Body of pancreas (tissue), 4 donors: Measurements from ENCODE around the gene OR4E2. TPM values are rescaled to one million over a fixed set of nuclear protein-coding genes. Genes with fewer than 3 reads are reported as not detected.

Source experiments
- ATAC-seq: fragments of 150-250 bp; one replicate; pipeline ENCODE4 v1.9.1; 2016
- DNase-seq, 4 donors: peaks; one replicate each; pipeline ENCODE4 v3.0.0-alpha.2; 2019
- H3K27ac ChIP-seq, 4 donors: fragments of 200-600 bp; sonication (generic); 1 replicate in 3 of 4; 2 replicates in 1 of 4; pipeline versions ENCODE4 v1.5.1 to v1.6.1; 2016 to 2019; ENCODE audit warnings: mild to moderate bottlenecking in 1 of 4, mixed read lengths in 1 of 4, moderate library complexity in 1 of 4
- H3K27me3 ChIP-seq, 2 donors: fragments of 200-600 bp; sonication (generic); one replicate each; pipeline ENCODE4 v1.6.0; 2016; ENCODE audit warnings: mild to moderate bottlenecking in 1 of 2
- H3K36me3 ChIP-seq, 2 donors: fragments of 200-600 bp; sonication (generic); replicated peaks in 1 of 2; 2 replicates each; pipeline ENCODE4 v1.5.1; 2016; ENCODE audit warnings: low read depth in 2 of 2; ENCODE audit not compliant: insufficient read depth in 1 of 2
- H3K4me1 ChIP-seq: fragments of 200-600 bp; sonication (generic); one replicate; pipeline ENCODE4 v1.6.0; 2016
- H3K4me3 ChIP-seq, 2 donors: fragments of 200-600 bp; sonication (generic); 1 replicate in 1 of 2; 2 replicates in 1 of 2; pipeline ENCODE4 v1.5.1; 2016 to 2019
- H3K9me3 ChIP-seq, 3 donors: fragments of 200-600 bp; sonication (generic); 1 replicate in 2 of 3; 2 replicates in 1 of 3; pipeline ENCODE4 v1.5.1; 2016
- POLR2A ChIP-seq, 3 donors: fragments of 450-650 bp; IDR thresholded peaks; one replicate each; pipeline ENCODE4 v1.6.1; 2016; ENCODE audit warnings: antibody characterized with exemption in 3 of 3, mild to moderate bottlenecking in 2 of 3
- WGBS, 2 donors: methylation state at CpG; one replicate each; pipeline ENCODE4 v1.1.5; 2017; 5-methylcytosine and 5-hydroxymethylcytosine counted together
- intact Hi-C: fragments of 100-400 bp; cut with DNase I; formaldehyde crosslinking; loops from one replicate; pipeline ENCODE4 v1.15.1; 2023
- total RNA-seq, 2 donors: library from RNA; depleted of rRNA; stranded (reverse); fragments of >200 nt; gene quantifications; one replicate each; pipeline ENCODE4 v1.1.0, GENCODE V29; 2016
- TF ChIP-seq, protein P1 (sequence below), 7 experiments: fragments of 450-650 bp in 4 of 7; fragments of 200-600 bp in 3 of 7; sonication (generic) in 3 of 7; IDR thresholded peaks; one replicate each; pipeline ENCODE4 v1.5.1; 2016 to 2019; ENCODE audit warnings: antibody characterized with exemption in 7 of 7

Gene OR4E2
- total RNA-seq, 2 donors from 2014 or later: not detected

DNA sequence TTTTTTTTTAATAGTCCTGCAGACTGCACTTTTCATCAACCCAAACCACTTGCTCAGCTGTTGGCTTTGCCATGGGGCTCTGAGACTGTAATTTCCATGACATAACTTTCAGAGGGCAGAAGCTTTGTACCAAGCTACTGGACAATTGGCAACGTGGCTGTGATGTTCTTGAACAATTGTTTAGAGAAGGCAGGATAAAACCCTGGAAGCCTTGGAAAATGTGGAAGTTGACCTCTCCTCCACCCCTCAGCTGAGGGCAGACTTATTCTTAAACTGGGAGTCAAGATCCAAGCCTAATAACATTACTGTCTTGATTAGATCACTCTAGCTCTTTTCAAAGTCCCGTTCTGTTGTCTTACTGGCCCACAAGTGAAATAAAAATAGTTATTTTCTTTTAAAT lies 17.7 kb downstream of the OR4E2 start:
- no peaks in the 10 kb centered on the region for H3K36me3 ChIP-seq
- intact Hi-C loops: no loop called here
- TF ChIP-seq POLR2A (IDR thresholded peaks at IDR 0.05): no peak
- TF ChIP-seq, protein P1, sequence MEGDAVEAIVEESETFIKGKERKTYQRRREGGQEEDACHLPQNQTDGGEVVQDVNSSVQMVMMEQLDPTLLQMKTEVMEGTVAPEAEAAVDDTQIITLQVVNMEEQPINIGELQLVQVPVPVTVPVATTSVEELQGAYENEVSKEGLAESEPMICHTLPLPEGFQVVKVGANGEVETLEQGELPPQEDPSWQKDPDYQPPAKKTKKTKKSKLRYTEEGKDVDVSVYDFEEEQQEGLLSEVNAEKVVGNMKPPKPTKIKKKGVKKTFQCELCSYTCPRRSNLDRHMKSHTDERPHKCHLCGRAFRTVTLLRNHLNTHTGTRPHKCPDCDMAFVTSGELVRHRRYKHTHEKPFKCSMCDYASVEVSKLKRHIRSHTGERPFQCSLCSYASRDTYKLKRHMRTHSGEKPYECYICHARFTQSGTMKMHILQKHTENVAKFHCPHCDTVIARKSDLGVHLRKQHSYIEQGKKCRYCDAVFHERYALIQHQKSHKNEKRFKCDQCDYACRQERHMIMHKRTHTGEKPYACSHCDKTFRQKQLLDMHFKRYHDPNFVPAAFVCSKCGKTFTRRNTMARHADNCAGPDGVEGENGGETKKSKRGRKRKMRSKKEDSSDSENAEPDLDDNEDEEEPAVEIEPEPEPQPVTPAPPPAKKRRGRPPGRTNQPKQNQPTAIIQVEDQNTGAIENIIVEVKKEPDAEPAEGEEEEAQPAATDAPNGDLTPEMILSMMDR (IDR thresholded peaks at IDR 0.05): no peak
- 22 to 31% methylated on average over 2 of the region's 2 CpGs for WGBS, 2 donors
- ATAC-seq (no peak), DNase-seq (no peak)
- no peaks in the 10 kb centered on the region for H3K27me3 ChIP-seq
- H3K4me3 ChIP-seq: no peak overlapping the region
- H3K4me1 ChIP-seq: no peaks in the 10 kb centered on the region
- H3K9me3 ChIP-seq: no peaks in the 10 kb centered on the region
- no peak overlapping the region for H3K27ac ChIP-seq

DNA sequence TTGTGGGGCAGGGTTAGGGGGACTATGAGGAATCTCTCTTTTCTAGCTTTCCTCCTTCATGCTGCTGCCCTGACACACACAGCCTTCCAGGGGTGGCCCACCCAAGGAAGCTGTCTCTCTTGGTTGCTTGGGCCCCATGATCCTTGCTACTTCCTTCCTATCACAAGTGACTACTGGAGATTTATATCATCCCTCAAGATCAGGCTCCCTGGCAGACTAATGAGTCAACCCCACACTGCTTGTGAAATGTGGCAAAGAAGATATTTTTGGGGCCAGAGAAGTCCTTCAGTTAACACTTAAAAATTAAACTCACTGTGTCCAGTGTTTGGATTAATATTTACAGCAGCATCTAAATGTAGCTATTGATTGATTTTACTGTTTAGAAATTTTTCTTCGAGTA lies 18.5 kb downstream of the OR4E2 start:
- H3K4me1 ChIP-seq: no peaks in the 10 kb centered on the region
- TF ChIP-seq, protein P1 (IDR thresholded peaks at IDR 0.05): no peak
- TF ChIP-seq POLR2A (IDR thresholded peaks at IDR 0.05): no peak
- no peaks in the 10 kb centered on the region for H3K36me3 ChIP-seq
- H3K9me3 ChIP-seq: no peaks in the 10 kb centered on the region
- DNase-seq: no peak
- no peak overlapping the region for H3K27ac ChIP-seq
- WGBS, 2 donors: 42 to 61% methylated on average over 1 of the region's 1 CpG
- no peaks in the 10 kb centered on the region for H3K27me3 ChIP-seq
- ATAC-seq: no peak
- no peak overlapping the region for H3K4me3 ChIP-seq
- intact Hi-C loops: no loop called here

DNA sequence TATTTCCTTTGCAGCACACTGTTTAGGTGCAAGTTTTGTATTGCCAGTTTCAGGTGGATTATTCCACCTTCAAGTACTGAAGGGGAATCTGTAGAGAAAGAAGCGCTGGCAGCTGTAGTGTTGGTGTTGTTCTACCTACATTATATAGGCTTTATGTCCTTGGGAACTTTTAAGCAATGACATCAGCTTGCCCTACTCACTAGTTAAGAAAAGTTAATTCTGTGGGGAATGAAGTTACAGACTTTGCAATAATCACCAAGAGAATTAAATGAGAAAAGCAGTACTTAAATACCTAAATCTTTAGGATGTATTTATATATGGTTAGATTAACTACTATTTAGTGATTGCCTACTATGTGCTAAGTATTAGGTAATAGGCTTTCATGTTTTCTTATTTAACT lies 20.1 kb downstream of the OR4E2 start, which contains the start of gene OR4E1:
TSS of gene OR4E1 (minus strand) at position 101 of the 400 bp plus-strand sequence. CDS start 2,883 bp downstream, outside the sequence.
- H3K4me3 ChIP-seq: no peak within 1 kb of the TSS
- DNase-seq (no peak), ATAC-seq (no peak)
- no peaks in the 10 kb centered on the region for H3K36me3 ChIP-seq
- intact Hi-C loops: no loop called here
- H3K27ac ChIP-seq: no peak within 1 kb of the TSS
- WGBS, 2 donors: 92 to 100% methylated on average over 1 of the region's 1 CpG
- H3K9me3 ChIP-seq: no peaks in the 10 kb centered on the region
- no peaks in the 10 kb centered on the region for H3K4me1 ChIP-seq
- TF ChIP-seq, protein P1 (IDR thresholded peaks at IDR 0.05): no peak
- TF ChIP-seq POLR2A (IDR thresholded peaks at IDR 0.05): no peak
- no peaks in the 10 kb centered on the region for H3K27me3 ChIP-seq

DNA sequence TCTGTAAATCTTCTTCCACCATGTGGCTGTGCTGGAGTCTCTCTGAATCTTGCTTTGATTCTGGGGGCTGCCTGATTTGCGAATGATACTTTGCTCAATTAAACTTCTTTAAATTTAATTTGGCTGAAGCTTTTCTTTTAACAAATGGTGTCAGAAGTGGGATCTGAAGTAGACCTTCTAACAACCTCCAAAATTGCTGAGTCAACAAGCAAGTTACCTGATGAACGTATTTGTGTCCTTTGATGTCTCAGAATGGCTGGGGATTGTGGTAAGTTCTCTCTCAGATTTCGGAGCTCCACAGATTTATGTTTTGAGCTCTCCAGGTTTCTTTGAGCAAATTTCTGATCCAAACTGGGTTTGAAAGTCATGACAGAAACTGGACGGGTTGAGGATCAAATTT lies 21.9 kb downstream of the OR4E2 start:
- H3K9me3 ChIP-seq: no peaks in the 10 kb centered on the region
- intact Hi-C loops: no loop called here
- DNase-seq (no peak), ATAC-seq (no peak)
- no peak overlapping the region for H3K4me3 ChIP-seq
- TF ChIP-seq, protein P1 (IDR thresholded peaks at IDR 0.05): no peak
- TF ChIP-seq POLR2A (IDR thresholded peaks at IDR 0.05): no peak
- H3K27me3 ChIP-seq: no peaks in the 10 kb centered on the region
- WGBS, 2 donors: 54 to 60% methylated on average over 4 of the region's 4 CpGs
- no peak overlapping the region for H3K27ac ChIP-seq
- no peaks in the 10 kb centered on the region for H3K4me1 ChIP-seq
- no peaks in the 10 kb centered on the region for H3K36me3 ChIP-seq

DNA sequence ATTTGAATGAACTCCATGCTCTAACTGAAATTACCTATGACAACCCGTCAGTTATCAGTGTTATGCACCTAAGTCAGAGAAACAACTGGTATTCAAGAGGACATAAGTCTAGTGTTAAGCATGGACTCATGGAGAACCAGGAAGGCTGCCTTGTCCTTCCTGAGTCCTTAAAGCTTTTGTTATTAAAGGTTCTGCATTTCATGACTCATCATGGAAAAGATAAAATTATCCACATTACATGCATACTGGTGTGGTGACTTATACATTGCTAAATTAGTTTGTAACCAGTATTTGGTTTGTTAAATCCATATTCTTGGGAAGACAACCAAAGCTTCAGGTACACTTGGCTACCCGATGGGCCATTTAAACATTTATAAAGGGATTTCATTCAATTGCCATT lies 26.4 kb downstream of the OR4E2 start:
- H3K9me3 ChIP-seq: no peaks in the 10 kb centered on the region
- 72 to 76% methylated on average over 2 of the region's 2 CpGs for WGBS, 2 donors
- intact Hi-C loops: no loop called here

More for the DNA sequence above, 26.4 kb downstream of the OR4E2 start:
- H3K27me3 ChIP-seq: no peaks in the 10 kb centered on the region
- no peaks in the 10 kb centered on the region for H3K36me3 ChIP-seq
- H3K27ac ChIP-seq: no peak overlapping the region
- TF ChIP-seq, protein P1 (IDR thresholded peaks at IDR 0.05): no peak
- no peak for TF ChIP-seq POLR2A (IDR thresholded peaks at IDR 0.05)
- no peak for DNase-seq
- ATAC-seq: no peak
- H3K4me3 ChIP-seq: no peak overlapping the region
- no peaks in the 10 kb centered on the region for H3K4me1 ChIP-seq
